ENCODE data around the gene TTLL5. TPM values are rescaled to one million over a fixed set of nuclear protein-coding genes. Genes with fewer than 3 reads are reported as not detected.

Gene TTLL5
- total RNA-seq, 1 donor from 2014 or later, result 15.5 TPM

GRCh38 chr14:75825147-75825592 lies 164.1 kb downstream of the TTLL5 start:
- no peak for FAIRE-seq
- Histone ChIP-seq H3K36me3 (ENCODE audit: control insufficient read depth, insufficient read depth, low read length) (peaks cover 1% of the 10 kb centered on the region), H3K27me3 (ENCODE audit: control insufficient read depth, insufficient read depth, low read length) (no peaks in the 10 kb centered on the region), H3K4me3 (ENCODE audit: low read depth, low read length) (no peak overlapping the region)
- TF ChIP-seq CTCF (IDR thresholded peaks at IDR 0.05; ENCODE audit: insufficient read depth, low read length, severe bottlenecking), result no peak
- DNase-seq (ENCODE audit: low read depth), result no peak

GRCh38 chr14:75826599-75826998 lies 165.6 kb downstream of the TTLL5 start:
- H3K4me3 ChIP-seq (ENCODE audit: low read depth, low read length), result no peak overlapping the region
- no peak for TF ChIP-seq CTCF (IDR thresholded peaks at IDR 0.05; ENCODE audit: insufficient read depth, low read length, severe bottlenecking)
- H3K36me3 ChIP-seq (ENCODE audit: control insufficient read depth, insufficient read depth, low read length), result peaks cover 1% of the 10 kb centered on the region
- FAIRE-seq (no peak), DNase-seq (ENCODE audit: low read depth) (peak; percentile 90)
- no peaks in the 10 kb centered on the region for H3K27me3 ChIP-seq (ENCODE audit: control insufficient read depth, insufficient read depth, low read length)

GRCh38 chr14:75827331-75827730 lies 166.3 kb downstream of the TTLL5 start:
- TF ChIP-seq CTCF (IDR thresholded peaks at IDR 0.05; ENCODE audit: insufficient read depth, low read length, severe bottlenecking), result no peak

GRCh38 chr14:75829316-75829715 lies 168.3 kb downstream of the TTLL5 start:
- no peak for TF ChIP-seq CTCF (IDR thresholded peaks at IDR 0.05; ENCODE audit: insufficient read depth, low read length, severe bottlenecking)
- no peak for FAIRE-seq

More at GRCh38 chr14:75827331-75827730, 166.3 kb downstream of the TTLL5 start:
- no peak overlapping the region for H3K4me3 ChIP-seq (ENCODE audit: low read depth, low read length)
- peaks cover 1% of the 10 kb centered on the region for H3K36me3 ChIP-seq (ENCODE audit: control insufficient read depth, insufficient read depth, low read length)
- no peaks in the 10 kb centered on the region for H3K27me3 ChIP-seq (ENCODE audit: control insufficient read depth, insufficient read depth, low read length)
- DNase-seq (ENCODE audit: low read depth) (no peak), FAIRE-seq (no peak)

GRCh38 chr14:75831455-75831854 lies 170.4 kb downstream of the TTLL5 start:
- Histone ChIP-seq H3K36me3 (ENCODE audit: control insufficient read depth, insufficient read depth, low read length) (no peaks in the 10 kb centered on the region), H3K27me3 (ENCODE audit: control insufficient read depth, insufficient read depth, low read length) (no peaks in the 10 kb centered on the region), H3K4me3 (ENCODE audit: low read depth, low read length) (peak overlapping the region; percentile 25)
- FAIRE-seq, result no peak
- peak; percentile 89 for DNase-seq (ENCODE audit: low read depth)
- no peak for TF ChIP-seq CTCF (IDR thresholded peaks at IDR 0.05; ENCODE audit: insufficient read depth, low read length, severe bottlenecking)

More at GRCh38 chr14:75829316-75829715, 168.3 kb downstream of the TTLL5 start:
- Histone ChIP-seq H3K27me3 (ENCODE audit: control insufficient read depth, insufficient read depth, low read length) (no peaks in the 10 kb centered on the region), H3K36me3 (ENCODE audit: control insufficient read depth, insufficient read depth, low read length) (no peaks in the 10 kb centered on the region), H3K4me3 (ENCODE audit: low read depth, low read length) (no peak overlapping the region)
- peak; percentile 57 for DNase-seq (ENCODE audit: low read depth)

GRCh38 chr14:75831952-75832351 lies 170.9 kb downstream of the TTLL5 start:
- H3K4me3 ChIP-seq (ENCODE audit: low read depth, low read length), result peak overlapping the region; percentile 25
- H3K27me3 ChIP-seq (ENCODE audit: control insufficient read depth, insufficient read depth, low read length), result no peaks in the 10 kb centered on the region
- FAIRE-seq (peak; percentile 32), DNase-seq (ENCODE audit: low read depth) (peak; percentile 96)
- no peak for TF ChIP-seq CTCF (IDR thresholded peaks at IDR 0.05; ENCODE audit: insufficient read depth, low read length, severe bottlenecking)
- H3K36me3 ChIP-seq (ENCODE audit: control insufficient read depth, insufficient read depth, low read length), result no peaks in the 10 kb centered on the region
